DND-41 (cell line): ENCODE data around the gene KRTAP12-2.

Experiments used
- ATAC-seq: fragments of 200-7000 bp; cut with Tn5 transposase; 3 replicates; pipeline ENCODE4 v1.9.1; 2021; ENCODE audit warnings: low read depth; ENCODE audit not compliant: insufficient read depth
- DNase-seq: peaks from one replicate; pipeline ENCODE4 v3.0.0-alpha.2; 2020
- H2AFZ ChIP-seq: 2 replicates; pipeline ENCODE4 v1.6.0; 2012; ENCODE audit warnings: low read depth, low read length
- H3K27ac ChIP-seq: 2 replicates; pipeline ENCODE4 v1.5.1; 2012; ENCODE audit warnings: low read length, inconsistent platforms
- H3K27me3 ChIP-seq: fragments of 200-600 bp; sonication (generic); 2 replicates; pipeline ENCODE4 v1.6.0; 2012; ENCODE audit warnings: low read length, mild to moderate bottlenecking, inconsistent platforms; ENCODE audit not compliant: insufficient read depth, poor library complexity
- H3K36me3 ChIP-seq: 2 replicates; pipeline ENCODE4 v1.5.1; 2012; ENCODE audit warnings: low read length, inconsistent platforms; ENCODE audit not compliant: insufficient read depth
- H3K4me1 ChIP-seq: 2 replicates; pipeline ENCODE4 v1.5.1; 2012; ENCODE audit warnings: mild to moderate bottlenecking, low read length; ENCODE audit not compliant: insufficient read depth
- H3K4me2 ChIP-seq: 2 replicates; pipeline ENCODE4 v1.6.0; 2012; ENCODE audit warnings: mild to moderate bottlenecking, moderate library complexity, low read length, inconsistent platforms; ENCODE audit not compliant: insufficient read depth
- H3K4me3 ChIP-seq, 2 experiments: fragments of 200-600 bp in 1 of 2; shearing (Covaris generic) in 1 of 2; 2 replicates each; pipeline ENCODE4 v1.5.1; 2012 to 2016; ENCODE audit warnings: inconsistent platforms in 2 of 2, low read length in 2 of 2, mild to moderate bottlenecking in 2 of 2, low read depth in 1 of 2, moderate library complexity in 1 of 2
- H3K79me2 ChIP-seq: 2 replicates; pipeline ENCODE4 v1.6.0; 2012; ENCODE audit warnings: low read length, inconsistent platforms; ENCODE audit not compliant: insufficient read depth
- H3K9ac ChIP-seq: 2 replicates; pipeline ENCODE4 v1.6.0; 2012; ENCODE audit warnings: low read depth, mild to moderate bottlenecking, inconsistent platforms, low read length, moderate library complexity
- H3K9me3 ChIP-seq: 2 replicates; pipeline ENCODE4 v1.5.1; 2012; ENCODE audit warnings: low read length, moderate library complexity, mild to moderate bottlenecking, inconsistent platforms; ENCODE audit not compliant: insufficient read depth, severe bottlenecking
- H4K20me1 ChIP-seq: 2 replicates; pipeline ENCODE4 v1.6.0; 2012; ENCODE audit warnings: low read length; ENCODE audit not compliant: insufficient read depth
- CTCF ChIP-seq: IDR thresholded peaks from 2 replicates; pipeline ENCODE4 v1.5.1; 2012; ENCODE audit warnings: borderline replicate concordance, low read length, moderate library complexity, mild to moderate bottlenecking; ENCODE audit not compliant: poor library complexity, severe bottlenecking; ENCODE audit errors: extremely low read depth
- EZH2 ChIP-seq: IDR thresholded peaks from 3 replicates; pipeline ENCODE4 v1.6.1; 2012; ENCODE audit warnings: borderline replicate concordance, low read depth, mild to moderate bottlenecking, moderate library complexity, low read length, inconsistent platforms; ENCODE audit not compliant: severe bottlenecking

Gene KRTAP12-2

GRCh38 chr21:44695184-44695583, 28.5 kb upstream of the KRTAP12-2 start:
- H3K4me3 ChIP-seq = no peak overlapping the region
- no peak overlapping the region for H3K4me2 ChIP-seq
- no peaks in the 10 kb centered on the region for H3K36me3 ChIP-seq
- no peaks in the 10 kb centered on the region; the same call in 1 of the 2 replicates for H4K20me1 ChIP-seq
- peaks cover 4% of the 10 kb centered on the region for H3K27me3 ChIP-seq
- ATAC-seq (no peak), DNase-seq (no peak)
- H2AFZ ChIP-seq = no peak overlapping the region
- TF ChIP-seq EZH2 = no peak
- TF ChIP-seq CTCF = no peak
- H3K4me1 ChIP-seq = no peaks in the 10 kb centered on the region
- no peaks in the 10 kb centered on the region for H3K79me2 ChIP-seq
- no peak overlapping the region for H3K27ac ChIP-seq
- no peaks in the 10 kb centered on the region for H3K9me3 ChIP-seq
- H3K9ac ChIP-seq = no peak overlapping the region

GRCh38 chr21:44694776-44695175, 28.0 kb upstream of the KRTAP12-2 start:
- Histone ChIP-seq H3K27ac (no peak overlapping the region), H3K79me2 (no peaks in the 10 kb centered on the region), H2AFZ (no peak overlapping the region), H3K9me3 (no peaks in the 10 kb centered on the region), H3K4me2 (no peak overlapping the region), H4K20me1 (no peaks in the 10 kb centered on the region; the same call in 1 of the 2 replicates), H3K4me1 (no peaks in the 10 kb centered on the region), H3K36me3 (no peaks in the 10 kb centered on the region), H3K9ac (no peak overlapping the region), H3K27me3 (peaks cover under 1% of the 10 kb centered on the region), H3K4me3 (no peak overlapping the region)
- ATAC-seq (no peak), DNase-seq (no peak)
- TF ChIP-seq CTCF = no peak
- no peak for TF ChIP-seq EZH2

- H3K9me3 ChIP-seq = no peaks in the 10 kb centered on the region
- ATAC-seq = no peak
- H3K27ac ChIP-seq = no peak overlapping the region
- no peak overlapping the region for H3K4me3 ChIP-seq
- no peaks in the 10 kb centered on the region for H3K4me1 ChIP-seq
- no peaks in the 10 kb centered on the region for H3K27me3 ChIP-seq
- TF ChIP-seq EZH2 = no peak
- no peak for TF ChIP-seq CTCF
- H3K79me2 ChIP-seq = no peaks in the 10 kb centered on the region
- H4K20me1 ChIP-seq = no peaks in the 10 kb centered on the region; the same call in 1 of the 2 replicates
- H3K4me2 ChIP-seq = no peak overlapping the region
- no peak overlapping the region for H2AFZ ChIP-seq
- no peak overlapping the region for H3K9ac ChIP-seq
- DNase-seq = no peak
- H3K36me3 ChIP-seq = no peaks in the 10 kb centered on the region
Measured at GRCh38 chr21:44692798-44693512, 26.2 kb upstream of the KRTAP12-2 start.
